Measurements from ENCODE around the gene FAS.

Gene FAS

DNA sequence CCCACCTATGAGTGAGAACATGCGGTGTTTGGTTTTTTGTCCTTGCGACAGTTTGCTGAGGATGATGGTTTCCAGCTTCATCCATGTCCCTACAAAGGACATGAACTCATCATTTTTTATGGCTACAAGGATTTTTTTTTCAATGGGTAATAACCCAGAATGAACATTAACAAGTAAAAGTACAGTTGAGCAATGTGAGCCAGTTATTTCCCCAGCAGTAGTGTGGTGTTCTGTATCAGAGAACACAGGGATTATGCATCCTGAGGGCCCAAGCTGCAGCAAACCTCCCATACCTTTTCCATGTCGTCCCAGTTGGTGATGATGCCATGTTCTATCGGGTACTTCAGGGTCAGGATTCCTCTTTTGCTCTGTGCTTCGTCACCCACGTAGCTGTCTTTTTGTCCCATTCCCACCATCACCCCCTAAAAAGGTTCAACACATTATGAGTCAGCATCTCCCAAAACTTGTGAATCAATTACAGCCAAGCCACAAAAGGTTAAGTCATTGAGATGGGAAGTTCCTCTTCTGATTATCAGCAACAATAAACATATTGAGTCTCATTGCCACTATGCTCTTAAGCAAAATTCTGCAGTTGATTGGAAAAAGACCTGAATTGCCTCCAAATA, 43.5 kb upstream of the FAS start:
- Histone ChIP-seq H3K36me3 (ENCODE audit: control insufficient read depth in 2 of 2, insufficient read depth in 1 of 2, low read length in 2 of 2) (peaks cover 0 to 18% of the 10 kb centered on the region in 2 experiments; a peak in 1 of 3 replicates), H3K4me1 (ENCODE audit: control insufficient read depth, insufficient read depth, low read length) (peaks cover 13% of the 10 kb centered on the region), H3K27ac (ENCODE audit: extremely low read depth, low read depth, low read length) (no peak overlapping the region), H3K4me3 (ENCODE audit: low read depth, low read length) (no peak overlapping the region), H3K9me3 (ENCODE audit: control insufficient read depth, insufficient read depth, low read depth, low read length) (no peaks in the 10 kb centered on the region)
- ChIA-PET CTCF (interaction anchor here (1.0 to 1.2 kb wide), 2 partner anchors 10 to 83 kb away, joined by 4 to 5 read pairs; no protein-coding TSS in a partner anchor), POLR2A (no interaction called here)
- TF ChIP-seq ZNF24 (tag by site-specific recombination; IDR thresholded peaks at IDR 0.05) (no peak), ZNF404 (tag by site-specific recombination; IDR thresholded peaks at IDR 0.05) (no peak), SALL2 (tag by site-specific recombination; IDR thresholded peaks at IDR 0.05; ENCODE audit: borderline replicate concordance) (no peak), YY2 (tag by site-specific recombination; IDR thresholded peaks at IDR 0.05) (no peak), ZNF776 (tag by site-specific recombination; IDR thresholded peaks at IDR 0.05; ENCODE audit: borderline replicate concordance) (no peak), ZNF501 (tag by site-specific recombination; IDR thresholded peaks at IDR 0.05) (no peak), ZFP69B (tag by site-specific recombination; IDR thresholded peaks at IDR 0.05) (no peak), ZNF175 (tag by site-specific recombination; IDR thresholded peaks at IDR 0.05) (no peak), GLI2 (tag by site-specific recombination; IDR thresholded peaks at IDR 0.05; ENCODE audit: borderline replicate concordance, low read depth) (no peak), ZBTB21 (tag by site-specific recombination; IDR thresholded peaks at IDR 0.05) (no peak), ZSCAN16 (tag by site-specific recombination; IDR thresholded peaks at IDR 0.05) (no peak), ZNF140 (tag by site-specific recombination; IDR thresholded peaks at IDR 0.05) (no peak), ZNF530 (tag by site-specific recombination; IDR thresholded peaks at IDR 0.05; ENCODE audit: low read depth) (no peak)
- TF ChIP-seq, protein P1, sequence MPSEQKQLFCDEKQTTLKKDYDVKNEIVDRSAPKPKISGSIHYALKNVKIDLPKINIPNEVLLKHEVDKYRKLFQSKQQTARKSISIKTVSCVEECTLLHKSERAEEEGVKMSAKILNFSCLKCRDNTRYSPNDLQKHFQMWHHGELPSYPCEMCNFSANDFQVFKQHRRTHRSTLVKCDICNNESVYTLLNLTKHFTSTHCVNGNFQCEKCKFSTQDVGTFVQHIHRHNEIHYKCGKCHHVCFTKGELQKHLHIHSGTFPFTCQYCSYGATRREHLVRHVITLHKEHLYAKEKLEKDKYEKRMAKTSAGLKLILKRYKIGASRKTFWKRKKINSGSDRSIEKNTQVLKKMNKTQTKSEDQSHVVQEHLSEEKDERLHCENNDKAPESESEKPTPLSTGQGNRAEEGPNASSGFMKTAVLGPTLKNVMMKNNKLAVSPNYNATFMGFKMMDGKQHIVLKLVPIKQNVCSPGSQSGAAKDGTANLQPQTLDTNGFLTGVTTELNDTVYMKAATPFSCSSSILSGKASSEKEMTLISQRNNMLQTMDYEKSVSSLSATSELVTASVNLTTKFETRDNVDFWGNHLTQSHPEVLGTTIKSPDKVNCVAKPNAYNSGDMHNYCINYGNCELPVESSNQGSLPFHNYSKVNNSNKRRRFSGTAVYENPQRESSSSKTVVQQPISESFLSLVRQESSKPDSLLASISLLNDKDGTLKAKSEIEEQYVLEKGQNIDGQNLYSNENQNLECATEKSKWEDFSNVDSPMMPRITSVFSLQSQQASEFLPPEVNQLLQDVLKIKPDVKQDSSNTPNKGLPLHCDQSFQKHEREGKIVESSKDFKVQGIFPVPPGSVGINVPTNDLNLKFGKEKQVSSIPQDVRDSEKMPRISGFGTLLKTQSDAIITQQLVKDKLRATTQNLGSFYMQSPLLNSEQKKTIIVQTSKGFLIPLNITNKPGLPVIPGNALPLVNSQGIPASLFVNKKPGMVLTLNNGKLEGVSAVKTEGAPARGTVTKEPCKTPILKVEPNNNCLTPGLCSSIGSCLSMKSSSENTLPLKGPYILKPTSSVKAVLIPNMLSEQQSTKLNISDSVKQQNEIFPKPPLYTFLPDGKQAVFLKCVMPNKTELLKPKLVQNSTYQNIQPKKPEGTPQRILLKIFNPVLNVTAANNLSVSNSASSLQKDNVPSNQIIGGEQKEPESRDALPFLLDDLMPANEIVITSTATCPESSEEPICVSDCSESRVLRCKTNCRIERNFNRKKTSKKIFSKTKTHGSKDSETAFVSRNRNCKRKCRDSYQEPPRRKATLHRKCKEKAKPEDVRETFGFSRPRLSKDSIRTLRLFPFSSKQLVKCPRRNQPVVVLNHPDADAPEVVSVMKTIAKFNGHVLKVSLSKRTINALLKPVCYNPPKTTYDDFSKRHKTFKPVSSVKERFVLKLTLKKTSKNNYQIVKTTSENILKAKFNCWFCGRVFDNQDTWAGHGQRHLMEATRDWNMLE (tag by site-specific recombination; conservative IDR thresholded peaks at IDR 0.05; ENCODE audit: low read depth): no peak
- TF ChIP-seq, protein P2, sequence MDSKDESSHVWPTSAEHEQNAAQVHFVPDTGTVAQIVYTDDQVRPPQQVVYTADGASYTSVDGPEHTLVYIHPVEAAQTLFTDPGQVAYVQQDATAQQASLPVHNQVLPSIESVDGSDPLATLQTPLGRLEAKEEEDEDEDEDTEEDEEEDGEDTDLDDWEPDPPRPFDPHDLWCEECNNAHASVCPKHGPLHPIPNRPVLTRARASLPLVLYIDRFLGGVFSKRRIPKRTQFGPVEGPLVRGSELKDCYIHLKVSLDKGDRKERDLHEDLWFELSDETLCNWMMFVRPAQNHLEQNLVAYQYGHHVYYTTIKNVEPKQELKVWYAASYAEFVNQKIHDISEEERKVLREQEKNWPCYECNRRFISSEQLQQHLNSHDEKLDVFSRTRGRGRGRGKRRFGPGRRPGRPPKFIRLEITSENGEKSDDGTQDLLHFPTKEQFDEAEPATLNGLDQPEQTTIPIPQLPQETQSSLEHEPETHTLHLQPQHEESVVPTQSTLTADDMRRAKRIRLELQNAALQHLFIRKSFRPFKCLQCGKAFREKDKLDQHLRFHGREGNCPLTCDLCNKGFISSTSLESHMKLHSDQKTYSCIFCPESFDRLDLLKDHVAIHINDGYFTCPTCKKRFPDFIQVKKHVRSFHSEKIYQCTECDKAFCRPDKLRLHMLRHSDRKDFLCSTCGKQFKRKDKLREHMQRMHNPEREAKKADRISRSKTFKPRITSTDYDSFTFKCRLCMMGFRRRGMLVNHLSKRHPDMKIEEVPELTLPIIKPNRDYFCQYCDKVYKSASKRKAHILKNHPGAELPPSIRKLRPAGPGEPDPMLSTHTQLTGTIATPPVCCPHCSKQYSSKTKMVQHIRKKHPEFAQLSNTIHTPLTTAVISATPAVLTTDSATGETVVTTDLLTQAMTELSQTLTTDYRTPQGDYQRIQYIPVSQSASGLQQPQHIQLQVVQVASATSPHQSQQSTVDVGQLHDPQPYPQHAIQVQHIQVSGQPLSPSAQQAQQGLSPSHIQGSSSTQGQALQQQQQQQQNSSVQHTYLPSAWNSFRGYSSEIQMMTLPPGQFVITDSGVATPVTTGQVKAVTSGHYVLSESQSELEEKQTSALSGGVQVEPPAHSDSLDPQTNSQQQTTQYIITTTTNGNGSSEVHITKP (tag by site-specific recombination; IDR thresholded peaks at IDR 0.05): no peak

DNA sequence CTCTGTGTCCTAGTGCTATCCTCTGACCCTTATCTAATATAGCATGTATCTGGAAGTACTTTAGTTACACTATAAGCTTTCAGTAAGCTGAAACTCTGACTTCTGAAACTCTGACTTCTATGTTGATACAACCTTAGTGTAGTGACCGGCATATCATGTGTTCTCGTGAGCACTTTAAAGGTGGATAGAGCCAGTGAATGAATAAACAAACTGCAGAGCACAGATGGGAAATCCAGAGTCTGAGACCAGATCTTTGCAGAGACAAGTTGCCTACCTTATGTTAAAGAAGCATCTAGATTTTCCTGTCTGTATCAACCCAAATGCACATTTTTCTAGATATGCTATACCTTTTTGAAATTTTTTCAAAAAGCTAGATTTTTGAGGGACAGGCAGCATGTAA, 41.5 kb upstream of the FAS start:
- H3K4me3 ChIP-seq (ENCODE audit: low read depth, low read length): no peak overlapping the region
- peaks cover 13% of the 10 kb centered on the region for H3K4me1 ChIP-seq (ENCODE audit: control insufficient read depth, insufficient read depth, low read length)
- H3K27ac ChIP-seq (ENCODE audit: extremely low read depth, low read depth, low read length): no peak overlapping the region
- ChIA-PET POLR2A (interaction anchor here (0.6 kb wide), 1 partner anchor 145 kb away, joined by 4 read pairs; no protein-coding TSS in a partner anchor), CTCF (interaction anchor here (0.6 to 1.2 kb wide), 4 partner anchors 12 to 742 kb away, joined by 3 to 4 read pairs (median 3); no protein-coding TSS in a partner anchor)
- H3K9me3 ChIP-seq (ENCODE audit: control insufficient read depth, insufficient read depth, low read depth, low read length): no peaks in the 10 kb centered on the region
- TF ChIP-seq ZNF24 (tag by site-specific recombination; IDR thresholded peaks at IDR 0.05): no peak
- no peak for TF ChIP-seq ZNF26 (tag by site-specific recombination; IDR thresholded peaks at IDR 0.05)
- TF ChIP-seq ZNF76 (tag by site-specific recombination; IDR thresholded peaks at IDR 0.05; ENCODE audit: borderline replicate concordance, low read depth): no peak
- peaks cover 0 to under 1% of the 10 kb centered on the region in 2 experiments; a peak in 1 of 3 replicates for H3K36me3 ChIP-seq (ENCODE audit: control insufficient read depth in 2 of 2, insufficient read depth in 1 of 2, low read length in 2 of 2)
